GM12892 (cell line): Measurements from ENCODE around the gene AKAP13.

Experiments used
- POLR2A ChIP-seq: IDR thresholded peaks from 2 replicates; pipeline ENCODE4 v1.6.1; 2011; ENCODE audit warnings: low read depth, low read length, control low read depth
- TAF1 ChIP-seq: IDR thresholded peaks from 2 replicates; pipeline ENCODE4 v1.6.1; 2011; ENCODE audit warnings: low read depth, mild to moderate bottlenecking, control low read depth, low read length, borderline replicate concordance

- TF ChIP-seq TAF1 (no peak), POLR2A (no peak)
Measured at GRCh38 chr15:85685356-85685755, 305.0 kb downstream of the AKAP13 start.
